Measurements from ENCODE around the gene PPM1M.

The PPM1M gene

DNA sequence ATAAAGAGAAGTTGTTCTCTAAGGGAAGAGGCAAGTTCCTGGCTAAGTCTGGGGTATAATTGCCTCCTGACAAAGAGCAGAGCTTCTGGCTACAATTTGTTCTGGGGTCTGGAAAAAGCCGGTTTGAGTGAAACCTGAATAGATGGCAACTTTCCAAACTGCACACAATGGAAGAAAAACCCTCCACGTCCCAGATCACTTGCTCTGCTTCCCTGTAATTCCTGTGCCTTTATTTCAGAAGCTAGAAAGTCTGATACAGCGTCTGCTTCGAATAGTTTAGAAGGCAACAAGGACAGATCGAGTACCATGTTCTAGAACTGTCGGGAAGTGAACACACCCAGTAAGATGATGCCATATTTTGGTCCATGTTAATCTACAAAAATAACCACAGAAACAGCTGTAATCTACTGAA, 34.5 kb downstream of the PPM1M start:
- CTCF ChIA-PET = interaction anchor here (0.7 to 2.9 kb wide), 4 partner anchors 27 to 613 kb away, joined by 3 to 19 read pairs (median 4); no protein-coding TSS in a partner anchor
- H3K4me1 ChIP-seq (ENCODE audit: control insufficient read depth, insufficient read depth, low read length) = no peaks in the 10 kb centered on the region
- POLR2A ChIA-PET = interaction anchor here (0.7 to 1.1 kb wide), 2 partner anchors 12 to 40 kb away, joined by 4 read pairs; no protein-coding TSS in a partner anchor
- TF ChIP-seq, protein P1, sequence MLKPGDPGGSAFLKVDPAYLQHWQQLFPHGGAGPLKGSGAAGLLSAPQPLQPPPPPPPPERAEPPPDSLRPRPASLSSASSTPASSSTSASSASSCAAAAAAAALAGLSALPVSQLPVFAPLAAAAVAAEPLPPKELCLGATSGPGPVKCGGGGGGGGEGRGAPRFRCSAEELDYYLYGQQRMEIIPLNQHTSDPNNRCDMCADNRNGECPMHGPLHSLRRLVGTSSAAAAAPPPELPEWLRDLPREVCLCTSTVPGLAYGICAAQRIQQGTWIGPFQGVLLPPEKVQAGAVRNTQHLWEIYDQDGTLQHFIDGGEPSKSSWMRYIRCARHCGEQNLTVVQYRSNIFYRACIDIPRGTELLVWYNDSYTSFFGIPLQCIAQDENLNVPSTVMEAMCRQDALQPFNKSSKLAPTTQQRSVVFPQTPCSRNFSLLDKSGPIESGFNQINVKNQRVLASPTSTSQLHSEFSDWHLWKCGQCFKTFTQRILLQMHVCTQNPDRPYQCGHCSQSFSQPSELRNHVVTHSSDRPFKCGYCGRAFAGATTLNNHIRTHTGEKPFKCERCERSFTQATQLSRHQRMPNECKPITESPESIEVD (tag by site-specific recombination; IDR thresholded peaks at IDR 0.05) = 0 out of 2 replicates have a peak, but pooled peaks have one; percentile 8
- TF ChIP-seq ZNF837 (tag by site-specific recombination; IDR thresholded peaks at IDR 0.05) (no peak), ZNF521 (tag by site-specific recombination; IDR thresholded peaks at IDR 0.05) (no peak), ZNF138 (tag by site-specific recombination; IDR thresholded peaks at IDR 0.05; ENCODE audit: borderline replicate concordance) (no peak), ZNF555 (tag by site-specific recombination; conservative IDR thresholded peaks at IDR 0.05) (no peak), ZNF830 (tag by site-specific recombination; IDR thresholded peaks at IDR 0.05; ENCODE audit: low read depth) (no peak), ZFP3 (tag by site-specific recombination; IDR thresholded peaks at IDR 0.05; ENCODE audit: low read depth) (no peak), ZBTB17 (tag by site-specific recombination; IDR thresholded peaks at IDR 0.05) (peak; percentile 61), ZNF548 (tag by site-specific recombination; IDR thresholded peaks at IDR 0.05) (no peak), ZNF121 (tag by site-specific recombination; IDR thresholded peaks at IDR 0.05) (no peak), ZNF600 (tag by site-specific recombination; IDR thresholded peaks at IDR 0.05) (0 out of 2 replicates have a peak, but pooled peaks have one; percentile 22)
- TF ChIP-seq, protein P2, sequence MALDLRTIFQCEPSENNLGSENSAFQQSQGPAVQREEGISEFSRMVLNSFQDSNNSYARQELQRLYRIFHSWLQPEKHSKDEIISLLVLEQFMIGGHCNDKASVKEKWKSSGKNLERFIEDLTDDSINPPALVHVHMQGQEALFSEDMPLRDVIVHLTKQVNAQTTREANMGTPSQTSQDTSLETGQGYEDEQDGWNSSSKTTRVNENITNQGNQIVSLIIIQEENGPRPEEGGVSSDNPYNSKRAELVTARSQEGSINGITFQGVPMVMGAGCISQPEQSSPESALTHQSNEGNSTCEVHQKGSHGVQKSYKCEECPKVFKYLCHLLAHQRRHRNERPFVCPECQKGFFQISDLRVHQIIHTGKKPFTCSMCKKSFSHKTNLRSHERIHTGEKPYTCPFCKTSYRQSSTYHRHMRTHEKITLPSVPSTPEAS (tag by site-specific recombination; IDR thresholded peaks at IDR 0.05) = peak; percentile 46
- peaks cover 0 to 17% of the 10 kb centered on the region in 2 experiments; a peak in 2 of 3 replicates for H3K36me3 ChIP-seq (ENCODE audit: control insufficient read depth in 2 of 2, insufficient read depth in 1 of 2, low read length in 2 of 2)
- no peaks in the 10 kb centered on the region for H3K9me3 ChIP-seq (ENCODE audit: control insufficient read depth, insufficient read depth, low read depth, low read length)
- no peak overlapping the region for H3K4me3 ChIP-seq (ENCODE audit: low read depth, low read length)
- H3K27ac ChIP-seq (ENCODE audit: extremely low read depth, low read depth, low read length) = no peak overlapping the region

DNA sequence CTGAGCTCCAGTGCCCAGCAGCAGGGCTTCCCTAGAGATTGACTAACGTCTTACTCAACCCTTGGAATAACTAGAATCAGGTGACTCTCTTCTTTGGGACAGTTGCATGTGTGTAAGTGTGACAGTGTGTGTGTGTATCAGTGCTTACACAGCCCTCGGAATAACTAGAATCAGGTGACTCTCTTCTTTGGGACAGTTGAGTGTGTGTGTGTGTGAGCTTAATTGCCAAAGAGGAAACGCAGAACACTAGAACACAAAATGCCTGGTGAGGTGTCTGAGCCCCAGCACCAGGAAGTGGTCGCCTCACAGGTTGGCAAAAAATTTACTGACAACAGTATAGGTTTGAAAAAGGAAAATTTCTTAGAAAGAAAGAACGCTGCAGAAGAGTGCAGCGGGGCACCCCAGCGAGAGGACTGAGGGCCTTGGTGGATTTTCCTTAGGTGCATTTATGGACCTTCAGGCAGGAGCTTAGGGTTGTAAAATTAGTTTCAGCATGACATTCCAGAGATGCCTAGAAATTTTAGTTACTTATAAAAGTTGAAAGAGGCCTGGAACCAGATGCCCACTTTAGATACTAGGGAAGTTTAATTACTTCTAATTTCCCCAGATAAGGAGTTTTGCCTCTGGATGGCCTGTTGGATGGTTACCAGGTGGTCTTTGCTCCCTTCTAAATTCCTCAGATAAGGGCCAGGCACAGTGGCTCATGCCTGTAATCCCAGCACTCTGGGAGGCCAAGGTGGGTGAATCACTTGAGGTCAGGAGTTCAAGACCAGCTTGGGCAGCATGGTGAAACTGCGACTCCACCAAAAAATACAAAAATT, 36.6 kb downstream of the PPM1M start:
- Histone ChIP-seq H3K9me3 (ENCODE audit: control insufficient read depth, insufficient read depth, low read depth, low read length) (no peaks in the 10 kb centered on the region), H3K4me1 (ENCODE audit: control insufficient read depth, insufficient read depth, low read length) (no peaks in the 10 kb centered on the region), H3K36me3 (ENCODE audit: control insufficient read depth in 2 of 2, insufficient read depth in 1 of 2, low read length in 2 of 2) (peaks cover 0 to 5% of the 10 kb centered on the region in 2 experiments; a peak in 1 of 3 replicates), H3K27ac (ENCODE audit: extremely low read depth, low read depth, low read length) (no peak overlapping the region), H3K4me3 (ENCODE audit: low read depth, low read length) (no peak overlapping the region)
- POLR2A ChIA-PET = interaction anchor here (0.6 kb wide), 1 partner anchor 610 kb away, joined by 3 read pairs; no protein-coding TSS in a partner anchor
- CTCF ChIA-PET = interaction anchor here (1.2 to 2.9 kb wide), 2 partner anchors 50 to 57 kb away, joined by 11 to 19 read pairs; no protein-coding TSS in a partner anchor
- TF ChIP-seq ZNF660 (tag by site-specific recombination; IDR thresholded peaks at IDR 0.05) (0 out of 2 replicates have a peak, but pooled peaks have one; percentile 4), ZNF423 (tag by site-specific recombination; IDR thresholded peaks at IDR 0.05) (no peak), ZNF169 (tag by site-specific recombination; IDR thresholded peaks at IDR 0.05) (no peak), GLIS1 (tag by site-specific recombination; IDR thresholded peaks at IDR 0.05) (peak; percentile 68), ZNF747 (tag by site-specific recombination; IDR thresholded peaks at IDR 0.05) (no peak), ZNF571 (tag by site-specific recombination; IDR thresholded peaks at IDR 0.05) (no peak), ZNF354C (tag by site-specific recombination; IDR thresholded peaks at IDR 0.05; ENCODE audit: borderline replicate concordance, low read depth) (no peak), ZNF23 (tag by site-specific recombination; IDR thresholded peaks at IDR 0.05; ENCODE audit: borderline replicate concordance) (no peak), ZNF529 (tag by site-specific recombination; IDR thresholded peaks at IDR 0.05; ENCODE audit: insufficient replicate concordance) (no peak)
- TF ChIP-seq, protein P3, sequence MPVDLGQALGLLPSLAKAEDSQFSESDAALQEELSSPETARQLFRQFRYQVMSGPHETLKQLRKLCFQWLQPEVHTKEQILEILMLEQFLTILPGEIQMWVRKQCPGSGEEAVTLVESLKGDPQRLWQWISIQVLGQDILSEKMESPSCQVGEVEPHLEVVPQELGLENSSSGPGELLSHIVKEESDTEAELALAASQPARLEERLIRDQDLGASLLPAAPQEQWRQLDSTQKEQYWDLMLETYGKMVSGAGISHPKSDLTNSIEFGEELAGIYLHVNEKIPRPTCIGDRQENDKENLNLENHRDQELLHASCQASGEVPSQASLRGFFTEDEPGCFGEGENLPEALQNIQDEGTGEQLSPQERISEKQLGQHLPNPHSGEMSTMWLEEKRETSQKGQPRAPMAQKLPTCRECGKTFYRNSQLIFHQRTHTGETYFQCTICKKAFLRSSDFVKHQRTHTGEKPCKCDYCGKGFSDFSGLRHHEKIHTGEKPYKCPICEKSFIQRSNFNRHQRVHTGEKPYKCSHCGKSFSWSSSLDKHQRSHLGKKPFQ (tag by site-specific recombination; IDR thresholded peaks at IDR 0.05) = no peak
- TF ChIP-seq, protein P1 (tag by site-specific recombination; IDR thresholded peaks at IDR 0.05) = 0 out of 2 replicates have a peak, but pooled peaks have one; percentile 15
- TF ChIP-seq, protein P4, sequence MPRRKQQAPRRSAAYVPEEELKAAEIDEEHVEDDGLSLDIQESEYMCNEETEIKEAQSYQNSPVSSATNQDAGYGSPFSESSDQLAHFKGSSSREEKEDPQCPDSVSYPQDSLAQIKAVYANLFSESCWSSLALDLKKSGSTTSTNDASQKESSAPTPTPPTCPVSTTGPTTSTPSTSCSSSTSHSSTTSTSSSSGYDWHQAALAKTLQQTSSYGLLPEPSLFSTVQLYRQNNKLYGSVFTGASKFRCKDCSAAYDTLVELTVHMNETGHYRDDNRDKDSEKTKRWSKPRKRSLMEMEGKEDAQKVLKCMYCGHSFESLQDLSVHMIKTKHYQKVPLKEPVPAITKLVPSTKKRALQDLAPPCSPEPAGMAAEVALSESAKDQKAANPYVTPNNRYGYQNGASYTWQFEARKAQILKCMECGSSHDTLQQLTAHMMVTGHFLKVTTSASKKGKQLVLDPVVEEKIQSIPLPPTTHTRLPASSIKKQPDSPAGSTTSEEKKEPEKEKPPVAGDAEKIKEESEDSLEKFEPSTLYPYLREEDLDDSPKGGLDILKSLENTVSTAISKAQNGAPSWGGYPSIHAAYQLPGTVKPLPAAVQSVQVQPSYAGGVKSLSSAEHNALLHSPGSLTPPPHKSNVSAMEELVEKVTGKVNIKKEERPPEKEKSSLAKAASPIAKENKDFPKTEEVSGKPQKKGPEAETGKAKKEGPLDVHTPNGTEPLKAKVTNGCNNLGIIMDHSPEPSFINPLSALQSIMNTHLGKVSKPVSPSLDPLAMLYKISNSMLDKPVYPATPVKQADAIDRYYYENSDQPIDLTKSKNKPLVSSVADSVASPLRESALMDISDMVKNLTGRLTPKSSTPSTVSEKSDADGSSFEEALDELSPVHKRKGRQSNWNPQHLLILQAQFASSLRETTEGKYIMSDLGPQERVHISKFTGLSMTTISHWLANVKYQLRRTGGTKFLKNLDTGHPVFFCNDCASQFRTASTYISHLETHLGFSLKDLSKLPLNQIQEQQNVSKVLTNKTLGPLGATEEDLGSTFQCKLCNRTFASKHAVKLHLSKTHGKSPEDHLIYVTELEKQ (tag by site-specific recombination; IDR thresholded peaks at IDR 0.05; ENCODE audit: borderline replicate concordance) = no peak

Measured in HEK293 (cell line).